ENCODE results near the gene MTMR3. TPM values are rescaled to one million over a fixed set of nuclear protein-coding genes. Genes with fewer than 3 reads are reported as not detected.

The MTMR3 gene
- total and polyA plus RNA-seq, 2 of the 8 experiments (the other 6 are each of a cell fraction or from before 2014, with no cell fraction given) = 16.9 to 18.5 TPM

- Histone ChIP-seq H3K18ac (ENCODE audit: extremely low read depth, low read length) (no peak overlapping the region), H3K56ac (replicated peaks; ENCODE audit: insufficient read length, low read depth, low read length) (no peak overlapping the region), H4K20me1 (replicated peaks in 1 of 2; ENCODE audit: control insufficient read depth in 1 of 2, insufficient read depth in 2 of 2, low read length in 2 of 2) (peaks cover 0 to 2% of the 10 kb centered on the region in 2 experiments), H3K4ac (replicated peaks; ENCODE audit: insufficient read length, low read depth, low read length) (no peak overlapping the region), H3K4me1 (replicated peaks in 1 of 4; ENCODE audit: control insufficient read depth in 3 of 4, insufficient read depth in 4 of 4, low read length in 3 of 4) (peaks cover 0 to 2% (median 0%) of the 10 kb centered on the region in 4 experiments; a peak in 3 of 7 replicates), H3K9ac (replicated peaks in 1 of 4; ENCODE audit: extremely low read depth in 1 of 4, low read depth in 3 of 4, low read length in 3 of 4) (no peak overlapping the region), H3K79me2 (ENCODE audit: control insufficient read depth in 1 of 2, insufficient read depth in 2 of 2, low read length in 2 of 2) (no peaks in the 10 kb centered on the region), H2AK5ac (ENCODE audit: low read depth, low read length) (no peak overlapping the region), H3K23me2 (ENCODE audit: low read depth, low read length) (no peaks in the 10 kb centered on the region), H2BK12ac (ENCODE audit: low read depth, low read length) (no peak overlapping the region), H3K79me1 (ENCODE audit: low read depth, low read length) (no peaks in the 10 kb centered on the region; the same call in 1 of the 2 replicates), H3K14ac (ENCODE audit: insufficient read length) (no peak overlapping the region), H4K91ac (replicated peaks; ENCODE audit: insufficient read length, low read length) (no peak overlapping the region), H2BK5ac (ENCODE audit: low read depth, low read length) (no peak overlapping the region), H4K5ac (ENCODE audit: insufficient read length, low read depth, low read length) (no peak overlapping the region), H4K8ac (ENCODE audit: extremely low read depth, insufficient read depth, low read length) (no peak overlapping the region), H2BK120ac (replicated peaks; ENCODE audit: low read depth, low read length) (no peak overlapping the region), H3K36me3 (ENCODE audit: control insufficient read depth in 2 of 4, insufficient read depth in 4 of 4, low read length in 3 of 4) (peaks cover 0 to 22% (median 2%) of the 10 kb centered on the region in 4 experiments; a peak in 3 of 8 replicates), H3K27ac (ENCODE audit: low read depth, low read length) (no peak overlapping the region), H3K4me3 (ENCODE audit: extremely low read depth in 1 of 4, insufficient read depth in 2 of 4, low read depth in 3 of 4, low read length in 4 of 4) (no peak overlapping the region), H3K4me2 (ENCODE audit: insufficient read depth in 1 of 2, low read depth in 2 of 2, low read length in 2 of 2) (no peak overlapping the region), H2BK20ac (ENCODE audit: low read length) (no peak overlapping the region), H3K27me3 (replicated peaks in 1 of 4; ENCODE audit: control insufficient read depth in 3 of 4, extremely low read depth in 1 of 4, insufficient read depth in 3 of 4, low read length in 3 of 4) (no peaks in the 10 kb centered on the region), H2AFZ (ENCODE audit: low read length) (no peak overlapping the region), H3K9me3 (ENCODE audit: insufficient read depth in 2 of 2, low read depth in 1 of 2, low read length in 1 of 2) (no peaks in the 10 kb centered on the region), H3K23ac (ENCODE audit: insufficient read length) (no peak overlapping the region), H2BK15ac (ENCODE audit: low read length) (no peak overlapping the region)
- DNase-seq (ENCODE audit: low read depth in 1 of 2, low spot score in 2 of 2) (no peak), FAIRE-seq (no peak)
- ChIA-PET CTCF (ENCODE audit: partially characterized antibody) (interaction anchor here (1.1 to 3.5 kb wide), 5 partner anchors 8 to 371 kb away, joined by 3 to 28 read pairs (median 3); no protein-coding TSS in a partner anchor), POLR2A (ENCODE audit: partially characterized antibody) (no interaction called here)
- TF ChIP-seq POLR2AphosphoS5 (IDR thresholded peaks at IDR 0.05; ENCODE audit: low read depth, low read length) (no peak), SP1 (IDR thresholded peaks at IDR 0.05; ENCODE audit: low read depth, low read length) (no peak), HDAC2 (IDR thresholded peaks at IDR 0.05; ENCODE audit: borderline replicate concordance in 1 of 2, low read depth in 2 of 2, low read length in 2 of 2) (no peak), USF2 (IDR thresholded peaks at IDR 0.05; ENCODE audit: low read length) (no peak), TAF1 (IDR thresholded peaks at IDR 0.05; ENCODE audit: low read depth, low read length) (no peak), ATF3 (IDR thresholded peaks at IDR 0.05; ENCODE audit: insufficient read depth, low read depth, low read length) (no peak), EGR1 (IDR thresholded peaks at IDR 0.05; ENCODE audit: borderline replicate concordance, low read depth, low read length) (no peak), PHF8 (conservative IDR thresholded peaks at IDR 0.05; ENCODE audit: low read depth, low read length) (no peak)
Observed at GRCh38 chr22:30007361-30007760, 124.4 kb downstream of the MTMR3 start.
